ENCODE measurements around the gene COLQ.

GRCh38 chr3:15553749-15554148 lies 32.2 kb upstream of the COLQ start:
- TF ChIP-seq POLR2A (IDR thresholded peaks at IDR 0.05; ENCODE audit: low read depth, low read length): no peak
- TF ChIP-seq POLR2AphosphoS5 (IDR thresholded peaks at IDR 0.05; ENCODE audit: low read depth, low read length): no peak
- no peak for TF ChIP-seq TAF1 (IDR thresholded peaks at IDR 0.05; ENCODE audit: low read depth, low read length)
